WI38 (cell line): ENCODE measurements around the gene RXYLT1.

Source experiments
- H3K4me3 ChIP-seq: 2 replicates; pipeline ENCODE4 v1.5.1; 2011; ENCODE audit warnings: low read depth, mild to moderate bottlenecking, control low read depth, low read length
- TF ChIP-seq, protein P1 (sequence below): IDR thresholded peaks from 2 replicates; pipeline ENCODE4 v1.5.1; 2012; ENCODE audit warnings: low read depth, mild to moderate bottlenecking, control low read depth, low read length

The RXYLT1 gene

DNA sequence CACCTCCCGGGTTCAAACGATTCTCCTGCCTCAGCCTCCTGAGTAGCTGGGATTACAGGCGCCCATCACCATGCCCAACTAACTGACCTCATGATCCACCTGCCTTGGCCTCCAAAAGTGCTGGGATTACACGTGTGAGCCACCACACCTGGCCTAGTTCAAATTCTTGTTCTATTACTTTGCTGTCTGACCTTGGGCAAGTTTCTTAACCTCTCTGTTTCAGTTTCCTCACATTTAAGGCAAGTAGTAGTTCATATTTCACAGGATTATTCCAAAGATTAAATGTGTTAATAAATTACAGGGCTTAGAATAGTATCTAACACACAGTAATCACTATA lies 10.9 kb downstream of the RXYLT1 start:
- TF ChIP-seq, protein P1, sequence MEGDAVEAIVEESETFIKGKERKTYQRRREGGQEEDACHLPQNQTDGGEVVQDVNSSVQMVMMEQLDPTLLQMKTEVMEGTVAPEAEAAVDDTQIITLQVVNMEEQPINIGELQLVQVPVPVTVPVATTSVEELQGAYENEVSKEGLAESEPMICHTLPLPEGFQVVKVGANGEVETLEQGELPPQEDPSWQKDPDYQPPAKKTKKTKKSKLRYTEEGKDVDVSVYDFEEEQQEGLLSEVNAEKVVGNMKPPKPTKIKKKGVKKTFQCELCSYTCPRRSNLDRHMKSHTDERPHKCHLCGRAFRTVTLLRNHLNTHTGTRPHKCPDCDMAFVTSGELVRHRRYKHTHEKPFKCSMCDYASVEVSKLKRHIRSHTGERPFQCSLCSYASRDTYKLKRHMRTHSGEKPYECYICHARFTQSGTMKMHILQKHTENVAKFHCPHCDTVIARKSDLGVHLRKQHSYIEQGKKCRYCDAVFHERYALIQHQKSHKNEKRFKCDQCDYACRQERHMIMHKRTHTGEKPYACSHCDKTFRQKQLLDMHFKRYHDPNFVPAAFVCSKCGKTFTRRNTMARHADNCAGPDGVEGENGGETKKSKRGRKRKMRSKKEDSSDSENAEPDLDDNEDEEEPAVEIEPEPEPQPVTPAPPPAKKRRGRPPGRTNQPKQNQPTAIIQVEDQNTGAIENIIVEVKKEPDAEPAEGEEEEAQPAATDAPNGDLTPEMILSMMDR = no peak
- no peak overlapping the region for H3K4me3 ChIP-seq

DNA sequence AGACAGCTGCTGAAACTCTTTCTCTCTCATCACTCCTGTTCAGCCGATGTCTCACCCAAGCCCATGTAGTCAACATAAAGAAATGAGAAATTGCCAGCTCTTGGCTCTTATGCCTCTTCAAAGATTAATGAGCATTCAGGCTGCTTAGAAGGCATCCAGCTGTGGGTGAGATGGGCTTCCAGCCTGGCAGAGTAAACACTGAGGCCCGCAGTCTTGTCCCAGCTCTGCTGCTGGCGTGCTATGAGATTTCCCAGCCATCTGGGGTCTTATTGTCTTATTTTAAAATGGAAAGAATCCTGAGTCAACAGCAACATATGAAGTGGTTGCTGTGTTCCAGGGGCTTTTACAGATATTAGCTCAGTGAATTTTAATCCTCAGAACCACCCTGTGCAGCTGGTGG lies 12.6 kb downstream of the RXYLT1 start:
- TF ChIP-seq, protein P1 = no peak
- H3K4me3 ChIP-seq = no peak overlapping the region

DNA sequence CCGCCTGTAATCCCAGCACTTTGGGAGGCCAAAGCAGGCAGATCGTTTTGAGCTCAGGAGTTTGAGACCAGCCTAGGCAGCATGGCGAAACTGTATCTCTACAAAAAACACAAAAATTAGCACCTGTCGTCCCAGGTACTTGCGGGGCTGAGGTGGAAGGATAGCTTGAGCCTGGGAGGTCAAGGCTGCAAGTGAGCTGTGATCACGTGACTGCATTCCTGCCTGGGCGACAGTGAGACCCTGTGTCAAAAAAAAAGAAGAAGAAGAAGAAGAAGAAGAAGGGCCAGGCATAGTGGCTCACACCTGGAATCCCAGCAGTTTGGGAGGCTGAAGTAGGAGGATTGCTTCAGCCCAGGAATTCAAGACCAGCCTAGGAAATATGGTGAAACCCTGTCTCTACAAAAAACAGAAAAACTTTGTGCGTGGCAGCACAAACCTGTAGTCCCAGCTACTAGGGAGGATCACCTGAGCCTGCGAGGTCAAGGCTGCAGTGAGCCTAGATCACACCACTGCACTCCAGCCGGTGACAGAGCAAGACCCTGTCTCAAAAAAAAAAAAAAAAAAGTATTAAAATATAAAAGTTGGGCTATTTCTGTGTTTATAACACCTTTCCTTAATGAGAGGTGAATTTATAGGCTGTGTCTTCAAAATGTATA lies 15.5 kb downstream of the RXYLT1 start:
- TF ChIP-seq, protein P1 = no peak
- H3K4me3 ChIP-seq = no peak overlapping the region

DNA sequence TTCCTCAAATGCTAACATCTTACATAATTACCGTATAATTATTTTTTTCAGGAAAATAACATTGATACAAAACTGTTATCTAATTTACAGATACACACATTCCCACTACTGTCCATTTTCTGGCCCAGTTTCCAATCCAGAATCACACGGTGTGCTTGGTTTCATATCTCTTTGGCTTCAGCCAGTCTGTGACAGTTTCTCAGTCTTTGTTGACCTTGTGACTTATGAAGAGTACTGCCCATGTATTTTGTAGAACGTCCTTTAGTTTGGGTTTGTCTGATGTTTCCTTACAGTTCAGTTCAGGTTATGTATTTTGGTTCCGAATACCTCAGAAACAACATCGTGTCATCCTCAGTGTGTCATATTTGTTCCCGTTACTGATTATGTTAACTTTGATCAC lies 16.2 kb downstream of the RXYLT1 start:
- no peak overlapping the region for H3K4me3 ChIP-seq
- TF ChIP-seq, protein P1 = no peak

DNA sequence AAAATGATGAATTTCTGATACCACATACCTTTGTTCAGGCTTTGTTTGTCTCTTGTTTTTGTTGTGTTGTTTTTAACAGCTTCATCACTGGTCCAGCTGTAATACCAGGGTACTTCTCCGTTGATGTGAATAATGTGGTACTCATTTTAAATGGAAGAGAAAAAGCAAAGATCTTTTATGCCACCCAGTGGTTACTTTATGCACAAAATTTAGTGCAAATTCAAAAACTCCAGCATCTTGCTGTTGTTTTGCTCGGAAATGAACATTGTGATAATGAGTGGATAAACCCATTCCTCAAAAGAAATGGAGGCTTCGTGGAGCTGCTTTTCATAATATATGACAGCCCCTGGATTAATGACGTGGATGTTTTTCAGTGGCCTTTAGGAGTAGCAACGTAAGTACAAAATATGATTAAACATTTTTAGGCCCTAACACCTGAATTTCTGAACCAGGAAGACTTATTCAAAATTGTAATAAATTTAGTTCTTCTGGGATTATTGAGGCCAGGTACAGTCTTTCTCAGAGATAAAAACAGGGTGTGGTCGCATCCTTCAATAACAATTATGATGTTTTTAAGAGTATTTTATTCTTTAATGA lies 22.4 kb downstream of the RXYLT1 start:
- TF ChIP-seq, protein P1 = no peak; the same call in 1 of the 2 replicates
- no peak overlapping the region for H3K4me3 ChIP-seq

DNA sequence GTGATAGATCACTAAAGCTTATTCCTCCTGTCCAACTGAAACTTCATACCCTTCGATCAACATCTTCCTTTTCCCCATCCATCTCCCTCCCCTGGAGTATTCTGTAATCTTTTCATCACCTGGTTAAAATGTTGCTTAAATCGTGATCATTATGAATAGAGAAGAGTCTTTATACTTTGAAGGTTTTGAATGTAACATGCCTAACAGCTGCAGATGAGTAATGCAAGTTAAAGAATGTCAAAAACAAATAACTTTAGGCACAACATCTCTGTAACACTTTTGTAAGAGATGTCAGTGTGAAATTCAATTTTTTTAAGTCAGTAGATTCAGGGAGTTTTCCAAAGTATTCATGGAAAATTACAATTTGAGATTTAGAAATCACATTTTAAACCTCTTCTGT lies 25.0 kb downstream of the RXYLT1 start:
- H3K4me3 ChIP-seq = no peak overlapping the region
- TF ChIP-seq, protein P1 = no peak
